Nephron progenitor cell (in vitro differentiated cells): ENCODE results near the gene MSANTD2.

Experiments
- DNase-seq: peaks from one replicate; pipeline ENCODE4 v3.0.0; 2021
- H3K27ac Mint-ChIP-seq: 2 replicates; pipeline ENCODE4 v1.8.0; 2021; ENCODE audit warnings: mild to moderate bottlenecking, moderate library complexity, mixed read lengths
- H3K27me3 Mint-ChIP-seq: 2 replicates; pipeline ENCODE4 v1.8.0; 2021; ENCODE audit warnings: mild to moderate bottlenecking, low read depth, mixed read lengths; ENCODE audit not compliant: poor library complexity
- H3K36me3 Mint-ChIP-seq: 2 replicates; pipeline ENCODE4 v1.8.0; 2021; ENCODE audit warnings: low read depth, mixed read lengths
- H3K4me1 Mint-ChIP-seq: 2 replicates; pipeline ENCODE4 v1.8.0; 2021; ENCODE audit warnings: mixed read lengths
- H3K4me3 Mint-ChIP-seq: 2 replicates; pipeline ENCODE4 v1.8.0; 2021; ENCODE audit warnings: mild to moderate bottlenecking, moderate library complexity, mixed read lengths
- H3K9me3 Mint-ChIP-seq: 2 replicates; pipeline ENCODE4 v1.8.0; 2021; ENCODE audit warnings: mild to moderate bottlenecking, moderate library complexity, mixed read lengths
- TF ChIP-seq, protein P1 (sequence below): fragments of 200-600 bp; sonication (generic); IDR thresholded peaks from 2 replicates; pipeline ENCODE4 v1.5.0; 2021; ENCODE audit warnings: antibody characterized with exemption

MSANTD2 gene

DNA sequence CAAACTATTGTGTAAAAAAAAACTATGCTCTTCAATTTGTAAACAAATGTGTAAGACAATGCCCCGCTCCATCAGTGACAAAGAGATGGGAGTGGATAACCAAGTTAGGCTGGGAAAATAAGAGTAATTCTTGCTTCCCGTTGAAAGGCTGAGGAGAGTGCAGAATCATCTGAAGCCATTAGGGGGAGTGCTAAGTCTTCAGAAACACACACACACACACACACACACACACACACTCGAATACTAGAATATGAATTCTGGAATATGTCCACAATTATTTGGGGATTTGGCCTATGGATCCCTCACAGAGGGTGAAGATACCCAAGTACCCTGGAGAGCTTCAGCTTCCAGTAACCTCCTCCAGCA is 37.3 kb upstream of the MSANTD2 start:
- TF ChIP-seq, protein P1, sequence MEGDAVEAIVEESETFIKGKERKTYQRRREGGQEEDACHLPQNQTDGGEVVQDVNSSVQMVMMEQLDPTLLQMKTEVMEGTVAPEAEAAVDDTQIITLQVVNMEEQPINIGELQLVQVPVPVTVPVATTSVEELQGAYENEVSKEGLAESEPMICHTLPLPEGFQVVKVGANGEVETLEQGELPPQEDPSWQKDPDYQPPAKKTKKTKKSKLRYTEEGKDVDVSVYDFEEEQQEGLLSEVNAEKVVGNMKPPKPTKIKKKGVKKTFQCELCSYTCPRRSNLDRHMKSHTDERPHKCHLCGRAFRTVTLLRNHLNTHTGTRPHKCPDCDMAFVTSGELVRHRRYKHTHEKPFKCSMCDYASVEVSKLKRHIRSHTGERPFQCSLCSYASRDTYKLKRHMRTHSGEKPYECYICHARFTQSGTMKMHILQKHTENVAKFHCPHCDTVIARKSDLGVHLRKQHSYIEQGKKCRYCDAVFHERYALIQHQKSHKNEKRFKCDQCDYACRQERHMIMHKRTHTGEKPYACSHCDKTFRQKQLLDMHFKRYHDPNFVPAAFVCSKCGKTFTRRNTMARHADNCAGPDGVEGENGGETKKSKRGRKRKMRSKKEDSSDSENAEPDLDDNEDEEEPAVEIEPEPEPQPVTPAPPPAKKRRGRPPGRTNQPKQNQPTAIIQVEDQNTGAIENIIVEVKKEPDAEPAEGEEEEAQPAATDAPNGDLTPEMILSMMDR: no peak
- Mint-ChIP-seq H3K9me3 (peaks cover 6% of the 10 kb centered on the region), H3K36me3 (no peaks in the 10 kb centered on the region), H3K4me1 (peaks cover 27% of the 10 kb centered on the region), H3K4me3 (no peak overlapping the region), H3K27ac (no peak overlapping the region), H3K27me3 (peaks cover 62% of the 10 kb centered on the region)
- no peak for DNase-seq

DNA sequence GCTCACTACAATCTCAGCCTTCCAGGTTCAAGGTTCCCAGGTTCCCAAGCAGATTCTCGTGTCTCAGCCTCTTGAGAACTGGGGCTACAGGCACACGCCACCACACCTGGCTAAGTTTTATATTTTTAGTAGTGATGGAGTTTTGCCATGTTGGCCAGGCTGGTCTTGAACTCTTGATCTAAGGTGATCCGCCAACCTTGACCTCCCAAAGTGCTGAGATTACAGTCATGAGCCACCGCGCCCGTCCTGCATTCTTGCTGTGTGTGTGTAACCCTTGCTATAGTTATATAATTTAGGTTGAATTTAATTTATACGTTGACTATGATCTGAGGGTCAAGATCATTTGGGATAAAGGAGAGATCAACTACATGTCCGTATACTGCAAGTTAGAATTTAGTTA is 35.7 kb upstream of the MSANTD2 start:
- H3K27ac Mint-ChIP-seq: no peak overlapping the region
- TF ChIP-seq, protein P1: no peak
- peaks cover 3% of the 10 kb centered on the region for H3K9me3 Mint-ChIP-seq
- DNase-seq: no peak
- H3K27me3 Mint-ChIP-seq: peaks cover 78% of the 10 kb centered on the region
- peaks cover 22% of the 10 kb centered on the region for H3K4me1 Mint-ChIP-seq
- no peaks in the 10 kb centered on the region for H3K36me3 Mint-ChIP-seq
- H3K4me3 Mint-ChIP-seq: peak overlapping the region; percentile 41

DNA sequence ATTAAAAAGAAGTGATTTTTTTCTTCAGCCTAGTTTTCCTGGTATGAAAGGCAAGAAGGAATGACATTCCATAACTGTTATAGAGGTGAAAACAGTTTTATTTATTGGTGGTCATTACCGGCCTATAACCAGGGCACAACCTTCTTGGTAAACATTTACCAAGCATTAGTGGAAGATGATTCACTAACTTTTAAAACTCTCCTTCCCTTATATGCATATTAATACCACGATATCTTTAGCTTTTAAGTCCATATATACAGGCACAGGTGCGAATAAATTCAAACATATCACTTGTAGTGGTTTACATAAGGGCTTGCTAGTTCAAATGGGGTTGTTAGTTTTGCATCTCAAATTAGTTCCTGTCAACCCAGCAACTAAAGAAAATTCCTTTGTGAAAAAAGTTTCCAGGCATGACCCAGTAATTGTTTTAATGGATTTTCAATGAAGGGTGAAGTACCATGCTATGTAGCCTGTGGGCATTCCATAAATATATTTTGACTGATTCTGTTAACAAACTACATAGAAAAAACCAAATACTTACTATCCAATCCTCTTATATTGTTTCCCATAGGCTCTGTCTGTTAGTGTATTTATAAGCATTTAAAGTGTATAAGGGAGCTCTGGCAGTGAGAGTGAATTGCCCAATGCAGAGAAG is 34.4 kb upstream of the MSANTD2 start:
- Mint-ChIP-seq H3K36me3 (no peaks in the 10 kb centered on the region), H3K4me3 (no peak overlapping the region), H3K9me3 (no peaks in the 10 kb centered on the region), H3K27ac (no peak overlapping the region), H3K27me3 (peaks cover 85% of the 10 kb centered on the region), H3K4me1 (peaks cover 22% of the 10 kb centered on the region)
- TF ChIP-seq, protein P1: no peak
- DNase-seq: no peak

DNA sequence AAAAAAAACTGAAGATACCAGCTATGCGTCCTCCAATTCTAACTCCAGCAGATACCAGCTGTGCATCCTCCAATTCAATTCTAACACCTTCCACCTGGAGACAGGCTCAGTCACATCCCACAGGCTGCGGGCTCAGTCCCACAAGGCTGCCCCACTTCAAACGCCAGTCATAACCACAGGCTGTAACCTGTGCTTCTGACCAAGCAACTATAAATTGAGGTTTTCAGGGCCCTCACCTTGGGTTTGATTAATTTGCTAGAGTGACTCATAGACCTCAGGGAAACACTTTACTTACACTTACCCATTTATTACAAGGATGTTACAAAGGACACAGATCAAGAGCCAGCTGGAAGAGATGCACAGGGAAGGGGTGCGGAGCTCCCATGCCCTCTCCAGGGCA is 32.4 kb upstream of the MSANTD2 start:
- H3K36me3 Mint-ChIP-seq: no peaks in the 10 kb centered on the region
- TF ChIP-seq, protein P1: no peak
- H3K4me3 Mint-ChIP-seq: no peak overlapping the region
- H3K27me3 Mint-ChIP-seq: peaks cover 81% of the 10 kb centered on the region
- no peak for DNase-seq
- peaks cover 10% of the 10 kb centered on the region for H3K4me1 Mint-ChIP-seq
- no peak overlapping the region for H3K27ac Mint-ChIP-seq
- no peaks in the 10 kb centered on the region for H3K9me3 Mint-ChIP-seq

DNA sequence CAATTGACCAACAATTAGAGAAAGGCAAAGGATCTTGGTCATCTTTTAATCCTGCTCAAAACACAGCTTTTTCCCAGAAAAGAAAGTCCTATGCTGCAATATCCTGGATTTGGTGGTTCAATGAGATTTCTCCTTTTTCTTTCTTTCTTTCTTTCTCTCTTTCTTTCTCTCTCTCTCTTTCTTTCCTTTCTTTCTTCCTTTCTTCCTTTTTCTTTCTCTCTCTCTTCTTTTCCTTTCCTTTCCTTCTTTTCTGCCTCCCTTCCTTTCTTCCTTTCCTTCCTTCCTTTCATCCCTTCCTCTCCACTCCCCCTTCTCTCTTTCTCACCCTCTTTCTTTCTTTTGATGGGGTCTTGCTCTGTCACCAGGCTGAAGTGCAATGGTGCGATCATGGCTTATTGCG is 31.7 kb upstream of the MSANTD2 start:
- Mint-ChIP-seq H3K9me3 (no peaks in the 10 kb centered on the region), H3K4me3 (no peak overlapping the region), H3K4me1 (peaks cover 4% of the 10 kb centered on the region), H3K27me3 (peaks cover 79% of the 10 kb centered on the region), H3K27ac (no peak overlapping the region), H3K36me3 (no peaks in the 10 kb centered on the region)
- DNase-seq: no peak
- TF ChIP-seq, protein P1: no peak

DNA sequence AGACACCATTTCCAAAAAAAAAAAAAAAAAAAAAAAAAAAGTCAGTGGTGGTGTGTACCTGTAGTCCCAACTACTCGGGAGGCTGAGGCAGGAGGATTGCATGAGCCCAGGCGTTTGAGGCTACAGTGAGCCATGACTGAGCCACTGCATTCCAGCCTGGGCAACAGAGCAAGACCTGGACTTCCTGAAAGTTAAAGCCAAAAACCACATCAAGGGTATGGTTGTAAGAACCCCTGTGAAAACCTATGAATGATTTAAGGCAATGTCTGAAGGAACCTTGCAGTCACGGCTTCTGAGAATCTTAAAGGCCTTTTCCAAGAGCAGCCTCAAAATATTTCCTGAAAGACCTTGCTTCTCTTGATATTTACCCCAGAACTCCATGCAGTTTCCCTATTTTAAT is 30.5 kb upstream of the MSANTD2 start:
- no peaks in the 10 kb centered on the region for H3K4me1 Mint-ChIP-seq
- H3K9me3 Mint-ChIP-seq: no peaks in the 10 kb centered on the region

More for the DNA sequence above, 30.5 kb upstream of the MSANTD2 start:
- Mint-ChIP-seq H3K27me3 (peaks cover 80% of the 10 kb centered on the region), H3K4me3 (no peak overlapping the region), H3K36me3 (no peaks in the 10 kb centered on the region), H3K27ac (no peak overlapping the region)
- DNase-seq: no peak
- TF ChIP-seq, protein P1: no peak
